ENCODE results near the gene VPS37B.

The VPS37B gene

GRCh38 chr12:122880668-122881067 is 15.3 kb downstream of the VPS37B start (continued):
- TF ChIP-seq BCL11B (tag by site-specific recombination; IDR thresholded peaks at IDR 0.05; ENCODE audit: low read depth): no peak
- TF ChIP-seq ZNF670 (tag by site-specific recombination; IDR thresholded peaks at IDR 0.05; ENCODE audit: low read depth): no peak

- Histone ChIP-seq H3K4me1 (ENCODE audit: control insufficient read depth, insufficient read depth, low read length) (peaks cover 28% of the 10 kb centered on the region), H3K9me3 (ENCODE audit: control insufficient read depth, insufficient read depth, low read depth, low read length) (no peaks in the 10 kb centered on the region), H3K27ac (ENCODE audit: extremely low read depth, low read depth, low read length) (no peak overlapping the region), H3K36me3 (ENCODE audit: control insufficient read depth in 2 of 2, insufficient read depth in 1 of 2, low read length in 2 of 2) (no peaks in the 10 kb centered on the region), H3K4me3 (ENCODE audit: low read depth, low read length) (no peak overlapping the region)
- ChIA-PET POLR2A (interaction anchor here (0.7 to 1.0 kb wide), 2 partner anchors 60 to 86 kb away, joined by 4 read pairs; partner anchors contain the start of gene ABCB9), CTCF (interaction anchor here (0.5 to 2.0 kb wide), 18 partner anchors 9 to 1335 kb away, joined by 3 to 11 read pairs (median 4); no protein-coding TSS in a partner anchor)
- TF ChIP-seq OSR2 (tag by site-specific recombination; IDR thresholded peaks at IDR 0.05) (no peak; the same call in 1 of the 2 replicates), SP7 (tag by site-specific recombination; IDR thresholded peaks at IDR 0.05) (peak; percentile 84), PATZ1 (tag by site-specific recombination; IDR thresholded peaks at IDR 0.05) (no peak), ZNF692 (tag by site-specific recombination; IDR thresholded peaks at IDR 0.05) (0 out of 2 replicates have a peak, but pooled peaks have one; percentile 49), ZEB2 (tag by site-specific recombination; IDR thresholded peaks at IDR 0.05) (peak; percentile 72; the same call in 1 of the 2 replicates), ZNF664 (tag by site-specific recombination; IDR thresholded peaks at IDR 0.05) (no peak), PRDM1 (tag by site-specific recombination; IDR thresholded peaks at IDR 0.05) (peak; percentile 96), FEZF1 (tag by site-specific recombination; IDR thresholded peaks at IDR 0.05) (peak; percentile 77), ATF2 (tag by site-specific recombination; IDR thresholded peaks at IDR 0.05; ENCODE audit: low read depth) (peak; percentile 56), TCF7L2 (IDR thresholded peaks at IDR 0.05; ENCODE audit: borderline replicate concordance, low read depth, low read length) (no peak), ZNF18 (tag by site-specific recombination; IDR thresholded peaks at IDR 0.05) (no peak), ZNF23 (tag by site-specific recombination; IDR thresholded peaks at IDR 0.05; ENCODE audit: borderline replicate concordance) (no peak)
- TF ChIP-seq, protein P1, sequence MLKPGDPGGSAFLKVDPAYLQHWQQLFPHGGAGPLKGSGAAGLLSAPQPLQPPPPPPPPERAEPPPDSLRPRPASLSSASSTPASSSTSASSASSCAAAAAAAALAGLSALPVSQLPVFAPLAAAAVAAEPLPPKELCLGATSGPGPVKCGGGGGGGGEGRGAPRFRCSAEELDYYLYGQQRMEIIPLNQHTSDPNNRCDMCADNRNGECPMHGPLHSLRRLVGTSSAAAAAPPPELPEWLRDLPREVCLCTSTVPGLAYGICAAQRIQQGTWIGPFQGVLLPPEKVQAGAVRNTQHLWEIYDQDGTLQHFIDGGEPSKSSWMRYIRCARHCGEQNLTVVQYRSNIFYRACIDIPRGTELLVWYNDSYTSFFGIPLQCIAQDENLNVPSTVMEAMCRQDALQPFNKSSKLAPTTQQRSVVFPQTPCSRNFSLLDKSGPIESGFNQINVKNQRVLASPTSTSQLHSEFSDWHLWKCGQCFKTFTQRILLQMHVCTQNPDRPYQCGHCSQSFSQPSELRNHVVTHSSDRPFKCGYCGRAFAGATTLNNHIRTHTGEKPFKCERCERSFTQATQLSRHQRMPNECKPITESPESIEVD (tag by site-specific recombination; IDR thresholded peaks at IDR 0.05): peak; percentile 94
Measured at GRCh38 chr12:122880155-122880667, 15.7 kb downstream of the VPS37B start.

Measured in HEK293 (cell line).